ENCODE data around the gene RAX2. TPM values are rescaled to one million over a fixed set of nuclear protein-coding genes. Genes with fewer than 3 reads are reported as not detected.
"Not testable (repeated sequence)": the region's sequence is repeated elsewhere in the genome, so short reads cannot be mapped to it uniquely, and the experiment has no call there.

RAX2 gene
- total RNA-seq, 1 donor from 2014 or later: not detected

DNA sequence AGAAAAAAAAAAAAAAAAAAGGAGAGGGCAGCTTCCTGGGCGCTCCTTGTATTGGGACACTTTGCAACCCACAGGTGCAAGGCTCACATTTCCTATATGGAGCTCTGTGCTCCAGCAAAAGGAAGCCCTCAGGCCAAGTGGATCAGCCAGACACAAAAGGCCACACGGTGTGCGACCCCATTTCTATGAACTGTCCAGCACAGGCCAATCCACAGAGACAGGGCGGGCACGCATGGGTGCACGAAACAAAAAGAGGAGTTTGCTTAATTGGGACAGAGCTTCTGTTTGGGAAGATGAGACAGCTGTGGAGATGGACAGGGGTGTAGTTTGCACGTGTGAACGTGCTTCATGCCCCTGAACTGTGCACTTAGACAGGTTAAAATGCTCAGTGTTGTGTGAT is 45.7 kb upstream of the RAX2 start:
- TF ChIP-seq, protein P1, sequence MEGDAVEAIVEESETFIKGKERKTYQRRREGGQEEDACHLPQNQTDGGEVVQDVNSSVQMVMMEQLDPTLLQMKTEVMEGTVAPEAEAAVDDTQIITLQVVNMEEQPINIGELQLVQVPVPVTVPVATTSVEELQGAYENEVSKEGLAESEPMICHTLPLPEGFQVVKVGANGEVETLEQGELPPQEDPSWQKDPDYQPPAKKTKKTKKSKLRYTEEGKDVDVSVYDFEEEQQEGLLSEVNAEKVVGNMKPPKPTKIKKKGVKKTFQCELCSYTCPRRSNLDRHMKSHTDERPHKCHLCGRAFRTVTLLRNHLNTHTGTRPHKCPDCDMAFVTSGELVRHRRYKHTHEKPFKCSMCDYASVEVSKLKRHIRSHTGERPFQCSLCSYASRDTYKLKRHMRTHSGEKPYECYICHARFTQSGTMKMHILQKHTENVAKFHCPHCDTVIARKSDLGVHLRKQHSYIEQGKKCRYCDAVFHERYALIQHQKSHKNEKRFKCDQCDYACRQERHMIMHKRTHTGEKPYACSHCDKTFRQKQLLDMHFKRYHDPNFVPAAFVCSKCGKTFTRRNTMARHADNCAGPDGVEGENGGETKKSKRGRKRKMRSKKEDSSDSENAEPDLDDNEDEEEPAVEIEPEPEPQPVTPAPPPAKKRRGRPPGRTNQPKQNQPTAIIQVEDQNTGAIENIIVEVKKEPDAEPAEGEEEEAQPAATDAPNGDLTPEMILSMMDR (IDR thresholded peaks at IDR 0.05; ENCODE audit: unreplicated experiment): no peak
- H3K27ac Mint-ChIP-seq: peak overlapping the region; percentile 7
- no peaks in the 10 kb centered on the region for H3K9me3 Mint-ChIP-seq (ENCODE audit: low read depth)
- no peaks in the 10 kb centered on the region for H3K36me3 Mint-ChIP-seq (ENCODE audit: insufficient read depth)
- H3K27me3 Mint-ChIP-seq: peaks cover 10% of the 10 kb centered on the region
- DNase-seq (ENCODE audit: low spot score, unreplicated experiment): no peak
- H3K4me3 Mint-ChIP-seq (ENCODE audit: low read depth): no peak overlapping the region
- H3K4me1 Mint-ChIP-seq (ENCODE audit: low read depth): no peaks in the 10 kb centered on the region

DNA sequence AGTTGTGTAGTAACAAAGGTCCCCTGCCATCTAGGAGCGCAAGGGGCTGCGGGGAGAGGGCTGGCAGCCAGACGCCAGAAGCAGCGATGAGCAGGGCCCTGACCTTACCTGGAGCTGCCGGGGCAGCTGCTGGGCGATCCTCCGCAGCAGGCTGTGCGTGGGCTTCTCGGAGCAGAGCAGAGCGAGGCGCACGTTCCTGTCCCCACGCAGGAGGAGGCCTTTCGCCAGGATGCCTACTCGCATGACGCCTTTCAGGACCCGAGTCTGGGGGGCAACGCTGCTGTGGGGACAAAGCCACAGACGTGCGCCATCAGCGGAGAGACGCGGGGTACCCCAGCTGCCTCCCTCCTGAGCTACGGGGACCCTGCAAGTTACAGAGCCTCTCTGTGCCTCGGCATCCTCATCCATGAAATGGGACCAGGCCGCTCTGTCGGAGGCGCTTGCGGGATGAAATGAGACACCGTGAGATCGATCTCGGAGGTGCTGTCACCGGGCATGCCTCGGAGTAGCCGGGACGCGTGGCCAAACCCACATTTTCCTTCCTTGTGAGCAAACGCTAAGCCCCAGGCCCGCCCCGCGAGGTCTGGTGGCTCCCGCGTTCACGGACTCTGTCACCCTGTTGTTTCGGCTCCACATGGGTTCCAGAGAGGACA is 44.7 kb upstream of the RAX2 start:
- Mint-ChIP-seq H3K9me3 (ENCODE audit: low read depth) (no peaks in the 10 kb centered on the region), H3K4me3 (ENCODE audit: low read depth) (no peak overlapping the region), H3K4me1 (ENCODE audit: low read depth) (no peaks in the 10 kb centered on the region), H3K36me3 (ENCODE audit: insufficient read depth) (no peaks in the 10 kb centered on the region), H3K27ac (no peak overlapping the region), H3K27me3 (peaks cover 7% of the 10 kb centered on the region)
- TF ChIP-seq, protein P1 (IDR thresholded peaks at IDR 0.05; ENCODE audit: unreplicated experiment): no peak
- no peak for DNase-seq (ENCODE audit: low spot score, unreplicated experiment)

DNA sequence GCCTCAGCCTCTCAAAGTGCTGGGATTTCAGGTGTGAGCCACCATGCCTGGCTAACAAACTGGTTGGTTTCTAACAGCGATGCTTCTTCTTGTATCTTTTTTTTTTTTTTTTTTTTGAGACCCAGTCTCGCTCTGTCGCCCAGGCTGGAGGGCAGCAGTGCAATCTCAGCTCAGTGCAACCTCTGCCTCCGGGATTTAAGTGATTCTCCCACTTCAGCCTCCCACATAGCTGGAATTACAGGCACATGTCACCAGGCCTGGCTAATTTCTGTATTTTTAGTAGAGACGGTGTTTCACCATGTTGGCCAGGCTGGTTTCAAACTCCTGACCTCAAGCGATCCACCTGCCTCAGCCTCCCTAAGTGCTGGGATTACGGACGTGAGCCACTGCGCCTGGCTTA is 44.1 kb upstream of the RAX2 start:
- not testable (repeated sequence) for H3K27me3 Mint-ChIP-seq; DNase-seq (ENCODE audit: low spot score, unreplicated experiment); H3K27ac Mint-ChIP-seq; H3K4me3 Mint-ChIP-seq (ENCODE audit: low read depth); H3K9me3 Mint-ChIP-seq (ENCODE audit: low read depth); H3K36me3 Mint-ChIP-seq (ENCODE audit: insufficient read depth); H3K4me1 Mint-ChIP-seq (ENCODE audit: low read depth)

DNA sequence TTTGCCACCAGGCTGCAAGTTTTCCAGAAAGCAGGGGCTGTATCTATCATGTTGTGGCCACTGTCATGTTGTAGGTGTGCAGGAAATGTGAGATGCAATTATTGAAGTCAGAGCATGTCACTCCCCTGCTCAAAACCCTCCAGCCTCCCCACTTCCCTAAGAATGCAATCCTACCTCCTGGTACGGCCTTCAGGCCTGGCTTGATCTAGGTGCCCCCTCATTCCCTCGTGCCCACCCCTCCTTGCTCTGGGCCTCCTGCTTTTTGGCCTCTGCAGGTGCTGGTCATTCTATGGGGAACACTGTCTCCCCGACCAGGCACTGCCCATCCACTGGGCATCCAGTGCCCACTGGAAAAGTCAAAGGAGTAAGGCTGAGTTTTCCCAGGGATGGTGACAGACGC is 42.6 kb upstream of the RAX2 start:
- Mint-ChIP-seq H3K4me1 (ENCODE audit: low read depth) (no peaks in the 10 kb centered on the region), H3K36me3 (ENCODE audit: insufficient read depth) (no peaks in the 10 kb centered on the region), H3K9me3 (ENCODE audit: low read depth) (no peaks in the 10 kb centered on the region), H3K27me3 (peaks cover 7% of the 10 kb centered on the region), H3K4me3 (ENCODE audit: low read depth) (no peak overlapping the region), H3K27ac (no peak overlapping the region)
- no peak for DNase-seq (ENCODE audit: low spot score, unreplicated experiment)
- TF ChIP-seq, protein P1 (IDR thresholded peaks at IDR 0.05; ENCODE audit: unreplicated experiment): no peak

DNA sequence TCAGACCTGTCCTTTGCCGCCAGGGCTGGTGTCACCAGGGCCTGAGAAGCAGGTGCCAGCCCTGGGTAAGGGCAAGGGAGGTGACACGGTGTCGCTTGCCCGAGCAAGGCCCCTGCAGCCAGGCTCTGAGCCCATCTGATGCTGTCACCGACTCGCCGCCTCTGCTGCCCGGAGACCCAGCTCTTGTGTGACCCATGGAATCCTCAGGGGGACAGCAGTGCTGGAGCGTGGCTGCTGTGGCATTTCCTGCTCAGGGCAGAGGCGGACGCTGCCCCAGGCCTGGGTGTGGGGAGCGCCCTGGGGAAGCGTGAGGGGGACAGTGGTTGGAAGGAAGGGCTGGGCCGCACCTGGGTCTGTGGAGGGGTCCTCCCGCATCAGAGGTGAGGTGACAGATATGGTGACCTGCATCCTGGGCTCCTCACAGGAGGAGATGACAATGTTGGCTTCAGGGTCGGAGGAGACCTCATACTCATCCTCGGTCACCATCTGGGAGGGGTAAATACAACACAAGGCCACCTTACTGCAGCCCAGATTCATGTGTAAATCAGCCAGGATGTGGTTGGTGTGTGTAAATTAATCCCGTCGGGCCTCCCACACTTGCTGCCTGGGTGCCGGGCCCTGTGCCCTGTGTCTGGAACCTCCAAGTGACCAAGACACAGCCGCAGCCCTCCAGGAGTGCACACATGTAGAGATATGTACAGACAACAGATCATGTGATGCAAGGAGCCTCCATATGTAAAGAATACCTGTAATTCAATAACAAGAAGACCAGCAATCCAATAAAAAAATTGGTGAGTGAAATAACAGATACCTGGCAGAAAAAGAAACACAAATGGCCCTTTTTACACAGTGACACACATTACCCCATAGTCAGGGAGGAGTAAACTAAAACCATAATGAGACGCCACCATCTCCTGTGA is 41.7 kb upstream of the RAX2 start:
- Mint-ChIP-seq H3K4me3 (ENCODE audit: low read depth) (no peak overlapping the region), H3K27me3 (peaks cover 7% of the 10 kb centered on the region), H3K4me1 (ENCODE audit: low read depth) (no peaks in the 10 kb centered on the region), H3K9me3 (ENCODE audit: low read depth) (no peaks in the 10 kb centered on the region), H3K27ac (no peak overlapping the region), H3K36me3 (ENCODE audit: insufficient read depth) (no peaks in the 10 kb centered on the region)
- no peak for DNase-seq (ENCODE audit: low spot score, unreplicated experiment)
- TF ChIP-seq, protein P1 (IDR thresholded peaks at IDR 0.05; ENCODE audit: unreplicated experiment): no peak

Data from progenitor cell of endocrine pancreas (in vitro differentiated cells).